ENCODE results near the gene MOGAT2. TPM values are rescaled to one million over a fixed set of nuclear protein-coding genes. Genes with fewer than 3 reads are reported as not detected.
"Not testable (repeated sequence)": the region's sequence is repeated elsewhere in the genome, so short reads cannot be mapped to it uniquely, and the experiment has no call there.

MOGAT2 gene
- total RNA-seq, 1 donor from 2014 or later = not detected

DNA sequence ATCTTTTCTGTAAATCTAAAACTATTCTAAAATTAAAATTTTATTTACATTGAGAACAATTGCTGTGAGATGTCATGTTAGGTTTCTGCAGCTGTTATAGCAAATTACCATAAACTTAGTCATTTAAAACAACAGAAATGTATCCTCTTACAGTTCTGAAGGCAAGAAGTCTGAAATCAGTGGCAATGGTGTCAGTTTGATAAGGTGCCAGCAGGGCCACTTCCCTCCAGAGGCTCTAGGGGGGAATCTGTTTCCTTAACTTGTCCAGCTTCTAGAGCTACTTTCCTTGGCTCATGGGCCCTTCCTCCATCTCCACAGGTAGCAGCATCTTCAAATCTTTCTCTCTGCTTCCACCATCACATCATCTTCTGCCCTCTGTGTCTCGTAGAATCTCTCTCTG is 23.0 kb downstream of the MOGAT2 start:
- no peak overlapping the region for H3K4me3 ChIP-seq
- no peaks in the 10 kb centered on the region for H3K4me1 ChIP-seq
- no peaks in the 10 kb centered on the region for H3F3A ChIP-seq (ENCODE audit: low read depth)
- peaks cover 9% of the 10 kb centered on the region for H3K27me3 Mint-ChIP-seq (ENCODE audit: insufficient read depth, low read depth)
- no peaks in the 10 kb centered on the region for H4K20me1 ChIP-seq (ENCODE audit: low read depth)
- H3K4me1 Mint-ChIP-seq = peaks cover 3% of the 10 kb centered on the region
- no peak overlapping the region for H3K4me2 ChIP-seq
- no peak overlapping the region for H3K27ac ChIP-seq
- no peak overlapping the region for H3K9ac ChIP-seq
- H3K4me3 Mint-ChIP-seq = no peak overlapping the region
- H3K79me2 ChIP-seq (ENCODE audit: low read depth) = no peaks in the 10 kb centered on the region
- H3K27ac Mint-ChIP-seq = no peak overlapping the region
- H3K36me3 Mint-ChIP-seq = no peaks in the 10 kb centered on the region
- no peak overlapping the region for H2AFZ ChIP-seq (replicated peaks)
- DNase-seq (ENCODE audit: low spot score) = no peak
- no peaks in the 10 kb centered on the region for H3K9me3 Mint-ChIP-seq
- H3K36me3 ChIP-seq = no peaks in the 10 kb centered on the region
- H3K27me3 ChIP-seq = peaks cover 2% of the 10 kb centered on the region
- no peak for TF ChIP-seq EZH2phosphoT487 (IDR thresholded peaks at IDR 0.05)
- TF ChIP-seq EZH2 (IDR thresholded peaks at IDR 0.05) = no peak
- TF ChIP-seq CTCF (IDR thresholded peaks at IDR 0.05) = no peak
- no peaks in the 10 kb centered on the region for H3K9me3 ChIP-seq (ENCODE audit: low read depth)

- not testable (repeated sequence) for H3K27ac ChIP-seq; H3K9me3 Mint-ChIP-seq; H3K27me3 Mint-ChIP-seq (ENCODE audit: insufficient read depth, low read depth)
Measured at GRCh38 chr11:75743159-75743558, 25.5 kb downstream of the MOGAT2 start.

GRCh38 chr11:75743711-75744563 is 26.3 kb downstream of the MOGAT2 start:
- Mint-ChIP-seq H3K36me3 (no peaks in the 10 kb centered on the region), H3K9me3 (peaks cover 11% of the 10 kb centered on the region), H3K27me3 (ENCODE audit: insufficient read depth, low read depth) (peaks cover 7% of the 10 kb centered on the region), H3K27ac (peak overlapping the region; percentile 62), H3K4me3 (no peak overlapping the region), H3K4me1 (peaks cover 6% of the 10 kb centered on the region)
- Histone ChIP-seq H3K27me3 (peaks cover 2% of the 10 kb centered on the region), H3K27ac (no peak overlapping the region), H2AFZ (replicated peaks) (no peak overlapping the region), H3K9ac (no peak overlapping the region), H3K36me3 (no peaks in the 10 kb centered on the region), H3F3A (ENCODE audit: low read depth) (no peaks in the 10 kb centered on the region), H3K4me2 (no peak overlapping the region), H3K4me1 (no peaks in the 10 kb centered on the region), H3K4me3 (no peak overlapping the region), H4K20me1 (ENCODE audit: low read depth) (no peaks in the 10 kb centered on the region), H3K9me3 (ENCODE audit: low read depth) (no peaks in the 10 kb centered on the region), H3K79me2 (ENCODE audit: low read depth) (no peaks in the 10 kb centered on the region)
- no peak for DNase-seq (ENCODE audit: low spot score)
- no peak for TF ChIP-seq CTCF (IDR thresholded peaks at IDR 0.05)
- TF ChIP-seq EZH2phosphoT487 (IDR thresholded peaks at IDR 0.05) = no peak
- TF ChIP-seq EZH2 (IDR thresholded peaks at IDR 0.05) = no peak

More at GRCh38 chr11:75743159-75743558, 25.5 kb downstream of the MOGAT2 start:
- H3K79me2 ChIP-seq (ENCODE audit: low read depth); H3K9me3 ChIP-seq (ENCODE audit: low read depth); H3K4me3 Mint-ChIP-seq; H3K9ac ChIP-seq; H3K27ac Mint-ChIP-seq; H3K4me1 ChIP-seq; H3K4me2 ChIP-seq; H3K27me3 ChIP-seq; H3K4me3 ChIP-seq; DNase-seq (ENCODE audit: low spot score); H3K4me1 Mint-ChIP-seq; H3F3A ChIP-seq (ENCODE audit: low read depth); H4K20me1 ChIP-seq (ENCODE audit: low read depth); H3K36me3 Mint-ChIP-seq; H3K36me3 ChIP-seq; H2AFZ ChIP-seq (replicated peaks): not testable (repeated sequence)

DNA sequence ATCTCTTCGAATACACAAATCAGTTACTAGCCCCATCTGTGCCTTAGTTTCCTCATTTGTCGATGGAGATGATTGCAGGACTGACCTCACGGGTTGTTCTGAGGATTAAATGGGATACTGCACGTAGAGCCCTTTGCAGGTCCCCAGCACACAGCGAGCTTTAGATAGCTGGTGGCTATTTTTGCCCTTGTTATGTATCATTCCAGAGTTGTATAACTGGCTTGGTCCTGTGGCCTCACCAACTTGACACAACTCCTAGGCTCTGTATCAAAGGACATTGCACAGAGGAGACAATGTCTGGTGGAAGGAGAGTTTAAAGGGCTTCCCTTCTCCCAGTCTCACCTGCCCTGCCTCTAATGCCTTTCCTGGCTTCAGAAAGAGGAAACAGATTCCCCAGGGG is 28.2 kb downstream of the MOGAT2 start:
- Mint-ChIP-seq H3K36me3 (no peaks in the 10 kb centered on the region), H3K27me3 (ENCODE audit: insufficient read depth, low read depth) (peaks cover 7% of the 10 kb centered on the region), H3K4me1 (peaks cover 6% of the 10 kb centered on the region), H3K9me3 (peaks cover 12% of the 10 kb centered on the region), H3K4me3 (no peak overlapping the region), H3K27ac (no peak overlapping the region)
- H3K79me2 ChIP-seq (ENCODE audit: low read depth) = no peaks in the 10 kb centered on the region
- H3K27ac ChIP-seq = no peak overlapping the region
- no peaks in the 10 kb centered on the region for H3K4me1 ChIP-seq
- no peak overlapping the region for H3K9ac ChIP-seq
- H3F3A ChIP-seq (ENCODE audit: low read depth) = no peaks in the 10 kb centered on the region
- DNase-seq (ENCODE audit: low spot score) = no peak
- H3K4me3 ChIP-seq = no peak overlapping the region
- no peaks in the 10 kb centered on the region for H3K36me3 ChIP-seq
- no peaks in the 10 kb centered on the region for H3K27me3 ChIP-seq
- no peak for TF ChIP-seq EZH2phosphoT487 (IDR thresholded peaks at IDR 0.05)
- no peak for TF ChIP-seq CTCF (IDR thresholded peaks at IDR 0.05)
- no peak for TF ChIP-seq EZH2 (IDR thresholded peaks at IDR 0.05)
- no peak overlapping the region for H3K4me2 ChIP-seq
- H3K9me3 ChIP-seq (ENCODE audit: low read depth) = no peaks in the 10 kb centered on the region
- H4K20me1 ChIP-seq (ENCODE audit: low read depth) = no peaks in the 10 kb centered on the region
- no peak overlapping the region for H2AFZ ChIP-seq (replicated peaks)

DNA sequence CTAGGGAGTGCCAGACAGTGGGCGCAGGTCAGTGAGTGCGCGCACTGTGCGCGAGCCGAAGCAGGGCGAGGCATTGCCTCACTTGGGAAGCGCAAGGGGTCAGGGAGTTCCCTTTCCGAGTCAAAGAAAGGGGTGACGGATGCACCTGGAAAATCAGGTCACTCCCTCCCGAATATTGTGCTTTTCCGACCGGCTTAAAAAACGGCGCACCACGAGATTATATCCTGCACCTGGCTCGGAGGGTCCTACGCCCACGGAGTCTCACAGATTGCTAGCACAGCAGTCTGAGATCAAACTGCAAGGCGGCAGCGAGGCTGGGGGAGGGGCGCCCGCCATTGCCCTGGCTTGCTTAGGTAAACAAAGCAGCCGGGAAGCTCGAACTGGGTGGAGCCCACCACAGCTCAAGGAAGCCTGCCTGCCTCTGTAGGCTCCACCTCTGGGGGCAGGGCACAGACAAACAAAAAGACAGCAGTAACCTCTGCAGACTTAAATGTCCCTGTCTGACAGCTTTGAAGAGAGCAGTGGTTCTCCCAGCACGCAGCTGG is 31.2 kb downstream of the MOGAT2 start:
- H3K4me1 Mint-ChIP-seq; H3K36me3 Mint-ChIP-seq; H3F3A ChIP-seq (ENCODE audit: low read depth); H3K9ac ChIP-seq; H3K4me1 ChIP-seq; H3K79me2 ChIP-seq (ENCODE audit: low read depth); H4K20me1 ChIP-seq (ENCODE audit: low read depth); H3K9me3 ChIP-seq (ENCODE audit: low read depth); DNase-seq (ENCODE audit: low spot score); H3K27ac ChIP-seq; H2AFZ ChIP-seq (replicated peaks); H3K36me3 ChIP-seq; H3K27me3 ChIP-seq; H3K4me3 Mint-ChIP-seq; H3K27me3 Mint-ChIP-seq (ENCODE audit: insufficient read depth, low read depth); H3K4me3 ChIP-seq; H3K4me2 ChIP-seq: not testable (repeated sequence)
- Mint-ChIP-seq H3K27ac (peak overlapping the region; percentile 76), H3K9me3 (peaks cover 12% of the 10 kb centered on the region)
